Adrenal gland (tissue), 5 donors: ENCODE measurements around the gene MNDA.

Source experiments
- CTCF ChIP-seq, 6 experiments: fragments of 450-650 bp in 4 of 6; fragments of 200-600 bp in 2 of 6; sonication (generic) in 1 of 6; IDR thresholded peaks; 1 replicate in 5 of 6; 2 replicates in 1 of 6; pipeline versions ENCODE4 v1.5.1 to v1.8.0; 2016 to 2021; ENCODE audit warnings: antibody characterized with exemption in 6 of 6, mild to moderate bottlenecking in 2 of 6, moderate library complexity in 1 of 6
- POLR2A ChIP-seq, 2 donors: fragments of 450-650 bp; IDR thresholded peaks; one replicate each; pipeline ENCODE4 v1.6.1; 2017; ENCODE audit warnings: antibody characterized with exemption in 2 of 2, mild to moderate bottlenecking in 2 of 2, moderate library complexity in 1 of 2
- donor health status: DM: no; HTN: no; CAD: no.

GRCh38 chr1:158813164-158813563 is 18.0 kb upstream of the MNDA start:
- TF ChIP-seq CTCF (IDR thresholded peaks at IDR 0.05) (no peak), POLR2A (IDR thresholded peaks at IDR 0.05) (no peak)
